Mesendoderm (in vitro differentiated cells): Measurements from ENCODE around the gene IGFLR1.
"Not testable (repeated sequence)": the region's sequence is repeated elsewhere in the genome, so short reads cannot be mapped to it uniquely, and the experiment has no call there.

ENCODE experiments used
- DNase-seq: peaks from one replicate; pipeline ENCODE4 v3.0.0; 2013
- H2AK5ac ChIP-seq: 2 replicates; pipeline ENCODE4 v1.6.1; 2013; ENCODE audit warnings: low read length, inconsistent platforms
- H2BK120ac ChIP-seq: 2 replicates; pipeline ENCODE4 v1.6.1; 2013; ENCODE audit warnings: low read depth, mild to moderate bottlenecking, low read length, moderate library complexity, mixed read lengths
- H2BK15ac ChIP-seq: replicated peaks from 2 replicates; pipeline ENCODE4 v1.6.1; 2013; ENCODE audit warnings: low read depth, mild to moderate bottlenecking, moderate library complexity
- H2BK5ac ChIP-seq: 2 replicates; pipeline ENCODE4 v1.6.1; 2013; ENCODE audit warnings: low read length, inconsistent platforms
- H3K18ac ChIP-seq: 2 replicates; pipeline ENCODE4 v1.6.1; 2013; ENCODE audit warnings: mild to moderate bottlenecking, low read length, mixed read lengths
- H3K23ac ChIP-seq: one replicate; pipeline ENCODE4 v1.6.1; 2013; ENCODE audit warnings: low read length
- H3K27ac ChIP-seq: 2 replicates; pipeline ENCODE4 v1.5.1; 2013; ENCODE audit warnings: low read depth, mild to moderate bottlenecking, inconsistent platforms, low read length, moderate library complexity
- H3K27me3 ChIP-seq: 2 replicates; pipeline ENCODE4 v1.6.1; 2013; ENCODE audit warnings: low read length, control low read depth, mild to moderate bottlenecking, inconsistent platforms; ENCODE audit not compliant: insufficient read depth, poor library complexity
- H3K36me3 ChIP-seq: 2 replicates; pipeline ENCODE4 v1.6.1; 2013; ENCODE audit warnings: low read length, inconsistent platforms; ENCODE audit not compliant: control insufficient read depth, insufficient read depth
- H3K4ac ChIP-seq: one replicate; pipeline ENCODE4 v1.6.1; 2013; ENCODE audit warnings: low read depth, mild to moderate bottlenecking, low read length, moderate library complexity
- H3K4me1 ChIP-seq: 2 replicates; pipeline ENCODE4 v1.6.1; 2013; ENCODE audit warnings: low read depth, low read length, inconsistent platforms; ENCODE audit not compliant: control insufficient read depth
- H3K4me2 ChIP-seq: 2 replicates; pipeline ENCODE4 v1.6.1; 2013; ENCODE audit warnings: low read length
- H3K4me3 ChIP-seq: 2 replicates; pipeline ENCODE4 v1.5.1; 2013; ENCODE audit warnings: mild to moderate bottlenecking, low read length
- H3K56ac ChIP-seq: one replicate; pipeline ENCODE4 v1.6.1; 2013; ENCODE audit warnings: low read length
- H3K79me1 ChIP-seq: 2 replicates; pipeline ENCODE4 v1.6.1; 2013; ENCODE audit warnings: low read length, inconsistent platforms
- H3K79me2 ChIP-seq: 2 replicates; pipeline ENCODE4 v1.6.1; 2013; ENCODE audit warnings: mild to moderate bottlenecking, low read length; ENCODE audit not compliant: control insufficient read depth, insufficient read depth
- H3K9ac ChIP-seq: 2 replicates; pipeline ENCODE4 v1.6.1; 2013; ENCODE audit warnings: low read length, inconsistent platforms
- H4K5ac ChIP-seq: one replicate; pipeline ENCODE4 v1.6.1; 2013; ENCODE audit warnings: low read length
- H4K8ac ChIP-seq: one replicate; pipeline ENCODE4 v1.6.1; 2013; ENCODE audit warnings: low read depth, mild to moderate bottlenecking, control low read depth, low read length, moderate library complexity
- WGBS: extraction: QIAGEN DNeasy Blood & Tissue Kit; methylation state at CpG from one replicate; pipeline ENCODE4 v1.1.7; 2013; ENCODE audit warnings: low lambda C conversion rate, missing lambda C conversion rate; ENCODE audit not compliant: insufficient coverage; ENCODE audit errors: extremely low coverage; 5-methylcytosine and 5-hydroxymethylcytosine counted together

IGFLR1 gene

DNA sequence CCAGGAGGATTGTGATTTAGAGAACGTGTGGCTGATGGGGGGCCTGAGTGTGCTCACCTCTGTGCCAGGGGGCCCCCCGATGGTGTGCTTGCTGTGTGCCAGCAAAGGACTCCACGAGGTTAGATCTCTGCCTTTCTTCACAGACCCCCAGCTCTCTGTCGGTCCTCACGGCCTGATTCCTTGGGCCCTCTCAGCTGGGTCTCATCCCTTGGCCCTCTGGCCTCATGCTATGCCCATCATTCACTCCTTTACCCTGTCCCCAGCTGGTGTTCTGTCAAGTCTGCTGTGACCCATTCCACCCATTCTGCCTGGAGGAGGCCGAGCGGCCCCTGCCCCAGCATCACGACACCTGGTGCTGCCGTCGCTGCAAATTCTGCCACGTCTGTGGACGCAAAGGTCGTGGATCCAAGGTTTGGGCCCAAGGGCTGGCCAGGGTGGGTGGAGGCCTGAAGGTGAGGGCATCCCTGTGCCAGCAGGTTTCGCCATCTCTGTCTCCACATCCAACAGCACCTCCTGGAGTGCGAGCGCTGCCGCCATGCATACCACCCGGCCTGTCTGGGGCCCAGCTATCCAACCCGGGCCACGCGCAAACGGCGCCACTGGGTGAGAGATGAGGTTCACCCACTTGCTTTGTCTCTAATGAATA is 16.9 kb downstream of the IGFLR1 start:
- WGBS = no CpG with 5 or more reads among the region's 23 CpGs
- Histone ChIP-seq H4K5ac (no peak overlapping the region), H2BK15ac (no peak overlapping the region), H3K18ac (no peak overlapping the region), H3K4me3 (no peak overlapping the region), H3K4me2 (no peak overlapping the region), H3K27ac (no peak overlapping the region), H3K36me3 (peaks cover 30% of the 10 kb centered on the region), H3K79me1 (peaks cover 1% of the 10 kb centered on the region), H3K4me1 (no peaks in the 10 kb centered on the region), H3K23ac (no peak overlapping the region), H3K27me3 (no peaks in the 10 kb centered on the region), H3K79me2 (no peaks in the 10 kb centered on the region), H2BK5ac (no peak overlapping the region), H3K56ac (no peak overlapping the region), H3K9ac (no peak overlapping the region), H4K8ac (no peak overlapping the region), H2AK5ac (no peak overlapping the region), H2BK120ac (no peak overlapping the region), H3K4ac (no peak overlapping the region)
- no peak for DNase-seq

DNA sequence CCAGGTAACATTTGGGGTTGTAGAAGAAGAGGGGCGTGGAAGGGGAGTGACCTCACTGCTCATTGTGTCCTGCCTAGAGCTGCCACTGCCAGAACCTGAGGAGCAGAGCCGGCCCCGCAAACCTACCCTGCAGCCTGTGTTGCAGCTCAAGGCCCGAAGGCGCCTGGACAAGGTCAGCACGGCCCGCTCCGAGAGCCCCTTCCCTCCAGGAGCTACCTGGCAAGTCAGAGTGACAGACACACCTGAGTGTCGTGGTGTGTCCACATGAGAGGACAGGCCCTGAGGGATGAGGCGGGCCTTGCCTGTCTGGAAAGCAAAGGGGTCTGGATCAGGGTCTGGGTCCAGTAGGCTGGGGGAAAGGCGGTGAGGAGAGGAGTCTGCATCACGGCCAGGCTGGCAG is 17.7 kb downstream of the IGFLR1 start:
- H3K9ac ChIP-seq = no peak overlapping the region
- no CpG with 5 or more reads among the region's 12 CpGs for WGBS
- no peak overlapping the region for H2BK120ac ChIP-seq
- H3K4me1 ChIP-seq = no peaks in the 10 kb centered on the region
- H3K27ac ChIP-seq = no peak overlapping the region
- no peak overlapping the region for H3K4ac ChIP-seq
- peaks cover 3% of the 10 kb centered on the region for H3K79me1 ChIP-seq
- H3K56ac ChIP-seq = no peak overlapping the region
- no peak overlapping the region for H3K4me2 ChIP-seq
- no peaks in the 10 kb centered on the region for H3K79me2 ChIP-seq
- H4K5ac ChIP-seq = no peak overlapping the region
- H3K36me3 ChIP-seq = peaks cover 27% of the 10 kb centered on the region
- H3K23ac ChIP-seq = no peak overlapping the region
- no peak overlapping the region for H2BK15ac ChIP-seq
- no peak overlapping the region for H4K8ac ChIP-seq
- no peak overlapping the region for H2AK5ac ChIP-seq
- H3K18ac ChIP-seq = no peak overlapping the region
- H3K27me3 ChIP-seq = no peaks in the 10 kb centered on the region
- no peak for DNase-seq
- no peak overlapping the region for H3K4me3 ChIP-seq
- no peak overlapping the region for H2BK5ac ChIP-seq

DNA sequence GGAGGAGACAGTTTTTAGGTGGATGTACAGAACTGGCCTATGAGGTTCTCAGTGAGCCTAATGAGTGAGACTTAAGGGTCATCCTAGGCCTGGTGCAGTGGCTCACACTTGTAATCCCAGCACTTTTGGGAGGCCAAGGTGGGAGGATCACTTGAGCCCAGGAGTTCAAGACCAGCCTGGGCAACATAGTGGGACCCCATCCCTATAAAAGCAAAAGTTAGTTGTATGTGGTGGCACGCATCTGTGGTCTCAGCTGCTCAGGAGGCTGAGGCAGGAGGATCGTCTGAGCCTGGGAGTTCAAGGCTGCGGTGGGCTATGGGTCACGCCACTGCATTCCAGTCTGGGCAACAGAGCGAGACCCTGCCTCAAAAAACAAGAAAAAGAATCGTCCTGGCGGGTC is 18.1 kb downstream of the IGFLR1 start:
- peaks cover 27% of the 10 kb centered on the region for H3K36me3 ChIP-seq
- not testable (repeated sequence) for H3K79me2 ChIP-seq, H2BK15ac ChIP-seq, H2AK5ac ChIP-seq, H3K4me1 ChIP-seq, H3K4me3 ChIP-seq, H2BK5ac ChIP-seq, H3K9ac ChIP-seq, H2BK120ac ChIP-seq, H4K5ac ChIP-seq, H3K27ac ChIP-seq, H3K56ac ChIP-seq, H3K79me1 ChIP-seq, H3K4ac ChIP-seq, H3K27me3 ChIP-seq, DNase-seq, H3K23ac ChIP-seq, H4K8ac ChIP-seq, H3K4me2 ChIP-seq, H3K18ac ChIP-seq
- WGBS = no CpG with 5 or more reads among the region's 7 CpGs

DNA sequence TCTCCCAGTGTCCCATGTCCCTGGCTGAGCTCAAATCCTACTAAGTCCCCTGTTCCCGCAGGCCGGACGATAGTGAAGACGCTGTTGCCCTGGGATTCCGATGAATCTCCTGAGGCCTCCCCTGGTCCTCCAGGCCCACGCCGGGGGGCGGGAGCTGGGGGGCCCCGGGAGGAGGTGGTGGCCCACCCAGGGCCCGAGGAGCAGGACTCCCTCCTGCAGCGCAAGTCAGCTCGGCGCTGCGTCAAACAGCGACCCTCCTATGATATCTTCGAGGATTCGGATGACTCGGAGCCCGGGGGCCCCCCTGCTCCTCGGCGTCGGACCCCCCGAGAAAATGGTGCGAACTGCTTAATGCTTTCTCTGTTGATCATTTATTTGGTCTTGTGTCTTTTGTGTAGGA is 18.6 kb downstream of the IGFLR1 start:
- H4K8ac ChIP-seq = no peak overlapping the region
- no peak overlapping the region for H3K23ac ChIP-seq
- no peak overlapping the region for H3K4me3 ChIP-seq
- H3K27me3 ChIP-seq = no peaks in the 10 kb centered on the region
- no peak overlapping the region for H2BK120ac ChIP-seq
- H3K79me2 ChIP-seq = peaks cover 8% of the 10 kb centered on the region
- no CpG with 5 or more reads among the region's 24 CpGs for WGBS
- H3K36me3 ChIP-seq = peaks cover 24% of the 10 kb centered on the region
- H2BK5ac ChIP-seq = no peak overlapping the region
- DNase-seq = no peak
- H3K56ac ChIP-seq = no peak overlapping the region
- no peak overlapping the region for H3K4ac ChIP-seq
- H4K5ac ChIP-seq = no peak overlapping the region
- no peak overlapping the region for H2AK5ac ChIP-seq
- no peak overlapping the region for H3K9ac ChIP-seq
- peaks cover 3% of the 10 kb centered on the region for H3K4me1 ChIP-seq
- H3K27ac ChIP-seq = no peak overlapping the region
- no peak overlapping the region for H3K4me2 ChIP-seq
- no peak overlapping the region for H2BK15ac ChIP-seq
- peaks cover 11% of the 10 kb centered on the region for H3K79me1 ChIP-seq
- H3K18ac ChIP-seq = no peak overlapping the region

DNA sequence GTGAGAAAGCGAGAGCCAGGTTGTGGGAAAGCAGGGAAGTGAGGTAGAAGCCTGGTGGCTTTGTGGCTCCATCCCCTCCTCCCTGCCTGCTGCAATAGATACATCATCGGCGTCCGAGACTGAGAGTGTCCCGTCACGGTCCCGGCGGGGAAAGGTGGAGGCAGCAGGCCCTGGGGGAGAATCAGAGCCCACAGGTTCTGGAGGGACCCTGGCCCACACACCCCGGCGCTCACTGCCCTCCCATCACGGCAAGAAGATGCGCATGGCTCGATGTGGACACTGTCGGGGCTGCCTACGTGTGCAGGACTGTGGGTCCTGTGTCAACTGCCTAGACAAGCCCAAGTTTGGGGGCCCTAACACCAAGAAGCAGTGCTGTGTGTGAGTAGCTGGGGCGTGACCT is 19.4 kb downstream of the IGFLR1 start:
- Histone ChIP-seq H3K4me1 (peaks cover 3% of the 10 kb centered on the region), H3K4ac (no peak overlapping the region), H4K8ac (no peak overlapping the region), H2BK120ac (no peak overlapping the region), H3K4me3 (no peak overlapping the region), H3K18ac (no peak overlapping the region), H3K4me2 (no peak overlapping the region), H4K5ac (no peak overlapping the region), H3K79me2 (peaks cover 13% of the 10 kb centered on the region), H3K27ac (no peak overlapping the region), H2BK5ac (no peak overlapping the region), H3K23ac (no peak overlapping the region), H3K36me3 (peaks cover 23% of the 10 kb centered on the region), H3K56ac (no peak overlapping the region), H2AK5ac (no peak overlapping the region), H3K9ac (no peak overlapping the region), H3K79me1 (peaks cover 13% of the 10 kb centered on the region), H2BK15ac (no peak overlapping the region), H3K27me3 (no peaks in the 10 kb centered on the region)
- no CpG with 5 or more reads among the region's 16 CpGs for WGBS
- no peak for DNase-seq

DNA sequence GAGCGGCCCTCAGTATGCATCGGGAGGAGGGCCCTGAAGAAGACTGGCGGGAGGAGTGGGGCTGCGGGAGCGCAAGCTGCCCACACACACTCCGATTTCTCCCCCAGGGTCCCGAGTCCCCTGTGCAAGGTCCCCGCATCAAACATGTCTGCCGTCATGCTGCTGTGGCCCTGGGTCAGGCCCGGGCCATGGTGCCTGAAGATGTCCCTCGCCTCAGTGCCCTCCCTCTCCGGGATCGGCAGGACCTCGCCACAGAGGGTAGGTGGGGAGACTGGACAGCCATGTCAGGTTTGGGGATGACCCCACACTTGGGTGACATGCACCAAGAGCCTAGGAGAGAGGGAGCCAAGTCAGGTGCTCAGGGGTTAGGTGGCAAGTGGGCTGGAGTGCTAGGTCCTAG is 19.8 kb downstream of the IGFLR1 start:
- Histone ChIP-seq H3K27ac (no peak overlapping the region), H3K4ac (no peak overlapping the region), H3K23ac (no peak overlapping the region), H2BK15ac (no peak overlapping the region), H4K8ac (no peak overlapping the region), H3K18ac (no peak overlapping the region), H3K9ac (no peak overlapping the region), H3K4me2 (no peak overlapping the region), H3K4me1 (peaks cover 3% of the 10 kb centered on the region), H2BK120ac (no peak overlapping the region), H3K27me3 (no peaks in the 10 kb centered on the region), H2BK5ac (no peak overlapping the region), H3K56ac (no peak overlapping the region), H3K79me2 (peaks cover 13% of the 10 kb centered on the region), H3K79me1 (peaks cover 13% of the 10 kb centered on the region), H2AK5ac (no peak overlapping the region), H3K36me3 (peaks cover 21% of the 10 kb centered on the region), H3K4me3 (no peak overlapping the region), H4K5ac (no peak overlapping the region)
- no peak for DNase-seq
- WGBS = no CpG with 5 or more reads among the region's 14 CpGs
